NB4 (cell line): Measurements from ENCODE around the gene CCP110.

Source experiments
- DNase-seq: peaks from one replicate; pipeline ENCODE4 v3.0.0; 2010; ENCODE audit warnings: low read depth
- H3K4me3 ChIP-seq: one replicate; pipeline ENCODE4 v1.5.1; 2011; ENCODE audit warnings: mild to moderate bottlenecking, low read depth, low read length, moderate library complexity
- MYC ChIP-seq: IDR thresholded peaks from 2 replicates; pipeline ENCODE4 v1.6.1; 2011; ENCODE audit warnings: low read depth, low read length
- POLR2A ChIP-seq: IDR thresholded peaks from 2 replicates; pipeline ENCODE4 v1.6.1; 2011; ENCODE audit warnings: mild to moderate bottlenecking; ENCODE audit not compliant: insufficient read length; ENCODE audit errors: extremely low read depth
- TF ChIP-seq, protein P1 (sequence below): IDR thresholded peaks from one replicate; pipeline ENCODE4 v1.5.1; 2012; ENCODE audit warnings: low read depth, low read length
- TF ChIP-seq, protein P2 (sequence below): IDR thresholded peaks from 2 replicates; pipeline ENCODE4 v1.6.1; 2011; ENCODE audit warnings: low read depth, low read length

CCP110 gene

DNA sequence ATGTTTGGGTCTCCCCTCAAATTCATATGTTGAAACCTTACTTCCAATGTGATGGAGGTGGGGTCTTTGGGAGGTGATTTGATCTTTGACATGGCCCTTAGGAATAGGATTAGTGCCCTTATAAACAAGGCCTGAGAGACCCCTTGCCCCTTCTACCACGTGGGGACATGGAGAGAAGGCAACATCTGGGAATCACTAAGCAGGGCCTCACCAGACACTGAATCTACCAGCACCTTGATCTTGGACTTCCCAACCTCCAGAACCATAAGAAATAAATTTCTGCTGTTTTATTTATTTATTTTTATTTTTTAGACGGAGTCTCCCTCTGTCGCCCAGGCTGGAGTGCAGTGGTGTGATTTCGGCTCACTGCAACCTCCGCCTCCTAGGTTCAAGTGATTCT is 42.0 kb upstream of the CCP110 start:
- no peak overlapping the region for H3K4me3 ChIP-seq
- DNase-seq, result no peak
- TF ChIP-seq, protein P1, sequence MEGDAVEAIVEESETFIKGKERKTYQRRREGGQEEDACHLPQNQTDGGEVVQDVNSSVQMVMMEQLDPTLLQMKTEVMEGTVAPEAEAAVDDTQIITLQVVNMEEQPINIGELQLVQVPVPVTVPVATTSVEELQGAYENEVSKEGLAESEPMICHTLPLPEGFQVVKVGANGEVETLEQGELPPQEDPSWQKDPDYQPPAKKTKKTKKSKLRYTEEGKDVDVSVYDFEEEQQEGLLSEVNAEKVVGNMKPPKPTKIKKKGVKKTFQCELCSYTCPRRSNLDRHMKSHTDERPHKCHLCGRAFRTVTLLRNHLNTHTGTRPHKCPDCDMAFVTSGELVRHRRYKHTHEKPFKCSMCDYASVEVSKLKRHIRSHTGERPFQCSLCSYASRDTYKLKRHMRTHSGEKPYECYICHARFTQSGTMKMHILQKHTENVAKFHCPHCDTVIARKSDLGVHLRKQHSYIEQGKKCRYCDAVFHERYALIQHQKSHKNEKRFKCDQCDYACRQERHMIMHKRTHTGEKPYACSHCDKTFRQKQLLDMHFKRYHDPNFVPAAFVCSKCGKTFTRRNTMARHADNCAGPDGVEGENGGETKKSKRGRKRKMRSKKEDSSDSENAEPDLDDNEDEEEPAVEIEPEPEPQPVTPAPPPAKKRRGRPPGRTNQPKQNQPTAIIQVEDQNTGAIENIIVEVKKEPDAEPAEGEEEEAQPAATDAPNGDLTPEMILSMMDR, result no peak
- TF ChIP-seq, protein P2, sequence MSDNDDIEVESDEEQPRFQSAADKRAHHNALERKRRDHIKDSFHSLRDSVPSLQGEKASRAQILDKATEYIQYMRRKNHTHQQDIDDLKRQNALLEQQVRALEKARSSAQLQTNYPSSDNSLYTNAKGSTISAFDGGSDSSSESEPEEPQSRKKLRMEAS, result no peak
- TF ChIP-seq POLR2A (no peak), MYC (no peak)

DNA sequence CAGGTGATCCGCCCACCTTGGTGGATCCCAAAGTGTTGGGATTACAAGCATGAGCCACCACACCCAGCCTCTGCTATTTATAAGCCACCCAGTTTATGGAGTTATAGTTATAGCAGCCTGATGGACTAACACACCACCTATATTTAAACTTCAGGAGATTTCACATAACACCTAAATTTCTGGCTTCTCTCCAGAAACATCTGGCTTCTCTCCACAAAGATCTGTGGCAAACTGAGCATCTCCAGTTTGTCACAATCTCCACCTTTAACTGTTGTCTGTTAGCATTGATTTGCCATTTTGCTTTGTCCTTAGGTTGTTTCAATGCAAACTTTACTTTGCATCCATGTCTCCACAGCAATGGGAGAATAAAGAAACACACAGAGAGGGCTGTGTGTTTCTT is 41.5 kb upstream of the CCP110 start:
- no peak overlapping the region for H3K4me3 ChIP-seq
- DNase-seq, result no peak
- no peak for TF ChIP-seq MYC
- TF ChIP-seq POLR2A, result no peak
- TF ChIP-seq, protein P1, result no peak
- TF ChIP-seq, protein P2, result no peak

DNA sequence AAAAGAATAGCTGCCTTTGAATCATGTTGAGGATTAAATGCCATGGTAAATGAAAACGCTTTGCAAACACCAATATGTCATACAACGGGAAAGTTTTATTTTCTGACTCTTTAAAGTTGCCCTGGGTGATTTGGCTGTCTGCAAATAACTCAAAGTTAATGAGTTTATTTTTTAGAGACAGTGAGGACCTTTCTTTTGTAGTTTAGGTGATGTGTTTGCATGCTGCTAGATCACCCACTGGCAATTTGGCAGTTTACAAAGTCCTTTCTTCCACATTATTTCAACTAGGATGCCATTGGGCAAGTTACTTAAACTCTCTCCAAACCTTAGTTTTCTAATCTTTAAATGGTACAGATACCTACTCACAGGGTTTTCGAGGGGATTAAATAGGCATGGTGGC is 39.6 kb upstream of the CCP110 start:
- DNase-seq, result no peak
- no peak overlapping the region for H3K4me3 ChIP-seq
- no peak for TF ChIP-seq POLR2A
- TF ChIP-seq, protein P1, result no peak
- TF ChIP-seq, protein P2, result no peak
- TF ChIP-seq MYC, result no peak

DNA sequence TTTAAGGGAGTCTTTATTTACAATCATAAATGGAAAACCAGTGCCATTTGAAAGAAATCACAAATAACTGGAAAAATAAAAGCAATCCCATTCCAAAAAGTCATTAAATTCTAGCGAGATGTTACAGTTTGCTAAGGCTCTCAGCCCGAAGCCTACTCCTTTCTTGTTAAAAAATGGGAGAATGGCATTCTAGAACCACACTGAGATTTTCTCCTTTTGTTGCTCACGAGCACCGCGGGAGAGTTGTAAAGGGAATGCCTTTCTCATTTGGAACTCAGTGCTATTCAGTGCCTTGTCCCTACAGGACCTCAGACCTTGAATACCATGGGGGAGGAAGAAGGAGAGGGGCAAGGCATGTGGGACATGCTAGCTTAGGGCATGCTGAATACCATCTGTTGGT is 38.1 kb upstream of the CCP110 start:
- H3K4me3 ChIP-seq, result no peak overlapping the region
- DNase-seq, result no peak
- TF ChIP-seq, protein P2, result no peak
- TF ChIP-seq MYC, result no peak
- no peak for TF ChIP-seq POLR2A
- TF ChIP-seq, protein P1, result no peak

DNA sequence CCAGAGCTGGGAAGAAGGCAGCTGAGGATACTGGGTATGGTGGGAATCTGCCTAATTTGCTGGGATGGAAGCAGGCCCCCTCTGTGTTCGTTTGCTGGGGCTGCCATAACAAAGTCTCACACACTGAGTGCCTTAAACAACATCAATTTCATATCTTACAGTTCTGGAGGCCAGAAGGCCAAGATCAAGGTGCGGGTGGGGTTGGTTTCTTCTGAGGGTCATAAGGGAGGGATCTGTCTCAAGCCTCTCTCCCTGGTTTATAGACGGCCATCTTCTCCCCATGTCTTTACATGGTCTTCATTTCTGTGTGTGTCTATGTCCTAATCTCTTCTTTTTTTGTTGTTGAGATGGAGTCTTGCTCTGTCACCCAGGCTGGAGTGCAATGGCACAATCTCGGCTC is 37.7 kb upstream of the CCP110 start:
- no peak for DNase-seq
- TF ChIP-seq POLR2A (no peak), MYC (no peak)
- TF ChIP-seq, protein P1, result no peak
- TF ChIP-seq, protein P2, result no peak
- H3K4me3 ChIP-seq, result no peak overlapping the region

DNA sequence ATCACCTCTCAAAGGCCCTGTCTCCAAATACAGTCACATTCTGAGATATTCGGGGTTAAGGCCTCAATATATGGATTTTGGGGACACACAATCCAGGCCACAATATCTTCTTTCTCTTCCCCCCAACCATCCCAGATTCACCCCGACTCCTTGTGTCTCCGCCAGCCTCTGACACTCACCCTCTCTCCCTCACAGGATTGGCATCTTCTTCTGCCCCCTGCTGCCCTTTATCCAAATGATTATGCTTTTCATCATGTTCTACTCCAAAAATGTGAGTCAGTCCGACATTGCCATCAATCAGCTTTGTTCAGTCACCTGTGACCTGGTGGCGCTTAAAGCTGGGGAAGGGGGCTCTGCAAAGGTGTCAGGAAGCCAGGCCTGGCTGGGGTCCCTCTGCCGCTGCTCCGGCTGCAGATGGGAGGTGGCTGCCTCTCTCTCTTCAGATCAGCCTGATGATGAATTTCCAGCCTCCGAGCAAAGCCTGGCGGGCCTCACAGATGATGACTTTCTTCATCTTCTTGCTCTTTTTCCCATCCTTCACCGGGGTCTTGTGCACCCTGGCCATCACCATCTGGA is 36.9 kb upstream of the CCP110 start:
- TF ChIP-seq, protein P1, result no peak
- TF ChIP-seq, protein P2, result no peak
- no peak for TF ChIP-seq MYC
- TF ChIP-seq POLR2A, result no peak

More for the DNA sequence above, 36.9 kb upstream of the CCP110 start:
- H3K4me3 ChIP-seq, result no peak overlapping the region
- no peak for DNase-seq
